GM21737 (cell line): Measurements from ENCODE around the gene ZNF821.
"Not testable (repeated sequence)": the region's sequence is repeated elsewhere in the genome, so short reads cannot be mapped to it uniquely, and the experiment has no call there.

Experiments used
- ATAC-seq: cut with Tn5 transposase; IDR thresholded peaks from one replicate; pipeline ENCODE4 v1.9.1; 2021; ENCODE audit warnings: mild to moderate bottlenecking, moderate library complexity; ENCODE audit not compliant: unreplicated experiment

The ZNF821 gene

GRCh38 chr16:71811261-71811803 is 72.7 kb downstream of the ZNF821 start:
- ATAC-seq = no peak

GRCh38 chr16:71810155-71810530 is 73.8 kb downstream of the ZNF821 start:
- not testable (repeated sequence) for ATAC-seq
